OCI-LY7 (cell line): ENCODE measurements around the gene SIGLECL1. TPM values are rescaled to one million over a fixed set of nuclear protein-coding genes. Genes with fewer than 3 reads are reported as not detected.
A peak's percentile ranks its signal among the peaks of the same experiment; 100 is the strongest.

Experiments
- BruUV-seq: library from RNA; stranded (reverse); fragments of 400-500 nt; replicated peaks from 2 replicates; lab custom pipeline; 2021; lab: Mats Ljungman, UMichigan
- CTCF ChIA-PET: fragments of 300-600 bp; sonication (Branson Sonifier 250); formaldehyde crosslinking; loops from one replicate; lab custom pipeline; 2022; ENCODE audit warnings: antibody characterized with exemption; ENCODE audit not compliant: unreplicated experiment; lab: Charles Lee
- POLR2A ChIA-PET: fragments of 300-600 bp; sonication (Branson Sonifier 250); formaldehyde crosslinking; loops from one replicate; lab custom pipeline; 2022; ENCODE audit warnings: antibody characterized with exemption; lab: Charles Lee
- DNase-seq: peaks from one replicate; pipeline ENCODE4 v3.0.0-alpha.2; 2015; ENCODE audit warnings: low spot score
- H2AFZ ChIP-seq: fragments of 200-600 bp; sonication (generic), shearing (Covaris generic); 2 replicates; pipeline ENCODE4 v1.6.1; 2014; ENCODE audit warnings: mild to moderate bottlenecking, antibody characterized with exemption, low read length, moderate library complexity
- H3K27ac ChIP-seq: fragments of 200-600 bp; sonication (generic); 2 replicates; pipeline ENCODE4 v1.5.1; 2014; ENCODE audit warnings: mixed run types, low read depth, mild to moderate bottlenecking, moderate library complexity, low read length, inconsistent platforms; ENCODE audit not compliant: poor library complexity, severe bottlenecking
- H3K36me3 ChIP-seq: fragments of 200-600 bp; sonication (generic); 2 replicates; pipeline ENCODE4 v1.6.1; 2014; ENCODE audit warnings: mild to moderate bottlenecking, antibody characterized with exemption, low read length, moderate library complexity, mixed read lengths; ENCODE audit not compliant: insufficient read depth
- H3K4me1 ChIP-seq: fragments of 200-600 bp; sonication (generic); 2 replicates; pipeline ENCODE4 v1.5.1; 2014; ENCODE audit warnings: mild to moderate bottlenecking, low read length; ENCODE audit not compliant: insufficient read depth, poor library complexity, severe bottlenecking
- H3K4me2 ChIP-seq: fragments of 200-600 bp; sonication (generic); 2 replicates; pipeline ENCODE4 v1.6.1; 2014; ENCODE audit warnings: mild to moderate bottlenecking, low read length
- H3K4me3 ChIP-seq: fragments of 200-600 bp; sonication (generic); 2 replicates; pipeline ENCODE4 v1.5.1; 2014; ENCODE audit warnings: mild to moderate bottlenecking, low read depth, low read length; ENCODE audit not compliant: poor library complexity, severe bottlenecking
- H3K79me2 ChIP-seq: fragments of 200-600 bp; sonication (generic); 2 replicates; pipeline ENCODE4 v1.6.1; 2016; ENCODE audit warnings: low read depth, mild to moderate bottlenecking, low read length, moderate library complexity, mixed read lengths; ENCODE audit not compliant: insufficient read depth
- H3K9me2 ChIP-seq: fragments of 200-600 bp; sonication (generic); 2 replicates; pipeline ENCODE4 v1.6.1; 2016; ENCODE audit warnings: mild to moderate bottlenecking, low read length, mixed read lengths; ENCODE audit not compliant: insufficient read depth
- H3K9me3 ChIP-seq: fragments of 200-600 bp; sonication (generic); 2 replicates; pipeline ENCODE4 v1.6.1; 2014; ENCODE audit warnings: mild to moderate bottlenecking, mixed run types, low read length, mixed read lengths
- H4K20me1 ChIP-seq: fragments of 200-600 bp; sonication (generic); 2 replicates; pipeline ENCODE4 v1.6.1; 2014; ENCODE audit warnings: mild to moderate bottlenecking, antibody characterized with exemption, low read length, moderate library complexity, mixed read lengths; ENCODE audit not compliant: insufficient read depth
- EZH2phosphoT487 ChIP-seq: fragments of 200-600 bp; sonication (generic); IDR thresholded peaks from 2 replicates; pipeline ENCODE4 v1.6.1; 2018; ENCODE audit warnings: low read depth, borderline replicate concordance, mild to moderate bottlenecking, mixed run types, antibody characterized with exemption, low read length, moderate library complexity, mixed read lengths
- intact Hi-C: fragments of 100-400 bp; cut with micrococcal nuclease; formaldehyde crosslinking; loops from one replicate; pipeline ENCODE4 v1.10.0; 2022; ENCODE audit not compliant: unreplicated experiment
- total RNA-seq, 2 experiments: library from RNA; depleted of rRNA in 1 of 2; stranded (reverse); fragments of >200 nt in 1 of 2; shearing (Covaris generic) in 1 of 2; gene quantifications; 2 replicates each; pipeline ENCODE4 v1.2.3, GENCODE V29; 2014 to 2022
- TF ChIP-seq, protein P1 (sequence below): fragments of 200-600 bp; sonication (generic); conservative IDR thresholded peaks from 2 replicates; pipeline ENCODE4 v1.5.1; 2014; ENCODE audit warnings: mild to moderate bottlenecking, antibody characterized with exemption, low read length, moderate library complexity, mixed read lengths

Gene SIGLECL1
- total RNA-seq, 2 experiments from 2014 or later, result not detected

DNA sequence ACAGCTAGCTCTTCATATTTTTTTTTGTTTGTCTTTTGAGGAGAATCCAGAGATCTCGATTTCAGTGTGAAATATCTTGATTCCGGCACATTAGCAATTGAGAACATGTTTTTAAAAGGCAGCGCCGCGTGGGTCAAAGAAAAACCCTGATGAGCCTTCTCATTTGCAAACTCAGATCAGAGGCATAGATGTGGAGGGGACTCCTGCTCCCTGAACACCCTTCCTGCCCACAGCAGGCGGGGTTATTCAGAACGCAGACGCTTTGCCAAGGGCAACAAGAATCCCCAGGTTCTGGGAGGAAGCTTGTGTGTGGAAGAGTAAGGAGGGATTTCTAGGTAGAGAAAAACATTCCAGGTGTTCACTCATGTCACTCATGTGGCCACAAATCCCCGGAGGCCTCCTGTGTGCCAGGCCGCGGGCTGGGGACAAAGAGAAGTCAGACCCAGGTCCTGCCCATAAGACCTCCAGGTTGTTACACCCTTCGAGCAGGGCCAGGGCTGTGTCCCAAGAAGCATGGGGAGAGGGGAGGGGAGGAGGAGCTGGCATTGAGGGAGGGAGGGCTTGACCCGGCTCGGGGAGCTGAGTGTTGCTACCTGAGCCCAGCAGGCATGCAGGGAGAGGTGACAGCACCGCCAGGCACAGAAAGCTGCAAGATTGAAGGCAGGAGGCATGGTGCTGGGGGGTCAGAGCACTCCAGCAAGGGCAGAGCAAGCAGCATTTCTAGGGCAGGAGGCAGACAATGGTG lies 44.7 kb downstream of the SIGLECL1 start:
- Histone ChIP-seq H3K27ac (no peak overlapping the region), H3K9me3 (no peaks in the 10 kb centered on the region), H3K4me3 (no peak overlapping the region), H3K4me2 (no peak overlapping the region), H3K36me3 (no peaks in the 10 kb centered on the region), H3K4me1 (no peaks in the 10 kb centered on the region), H2AFZ (no peak overlapping the region), H3K9me2 (no peaks in the 10 kb centered on the region), H3K79me2 (no peaks in the 10 kb centered on the region), H4K20me1 (no peaks in the 10 kb centered on the region)
- intact Hi-C loops, result no loop called here
- ChIA-PET CTCF (no interaction called here), POLR2A (no interaction called here)
- TF ChIP-seq EZH2phosphoT487, result no peak
- TF ChIP-seq, protein P1, sequence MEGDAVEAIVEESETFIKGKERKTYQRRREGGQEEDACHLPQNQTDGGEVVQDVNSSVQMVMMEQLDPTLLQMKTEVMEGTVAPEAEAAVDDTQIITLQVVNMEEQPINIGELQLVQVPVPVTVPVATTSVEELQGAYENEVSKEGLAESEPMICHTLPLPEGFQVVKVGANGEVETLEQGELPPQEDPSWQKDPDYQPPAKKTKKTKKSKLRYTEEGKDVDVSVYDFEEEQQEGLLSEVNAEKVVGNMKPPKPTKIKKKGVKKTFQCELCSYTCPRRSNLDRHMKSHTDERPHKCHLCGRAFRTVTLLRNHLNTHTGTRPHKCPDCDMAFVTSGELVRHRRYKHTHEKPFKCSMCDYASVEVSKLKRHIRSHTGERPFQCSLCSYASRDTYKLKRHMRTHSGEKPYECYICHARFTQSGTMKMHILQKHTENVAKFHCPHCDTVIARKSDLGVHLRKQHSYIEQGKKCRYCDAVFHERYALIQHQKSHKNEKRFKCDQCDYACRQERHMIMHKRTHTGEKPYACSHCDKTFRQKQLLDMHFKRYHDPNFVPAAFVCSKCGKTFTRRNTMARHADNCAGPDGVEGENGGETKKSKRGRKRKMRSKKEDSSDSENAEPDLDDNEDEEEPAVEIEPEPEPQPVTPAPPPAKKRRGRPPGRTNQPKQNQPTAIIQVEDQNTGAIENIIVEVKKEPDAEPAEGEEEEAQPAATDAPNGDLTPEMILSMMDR, result no peak
- BruUV-seq, result no TSS peak
- no peak for DNase-seq

GRCh38 chr19:51296336-51297093 lies 45.6 kb downstream of the SIGLECL1 start:
- Histone ChIP-seq H3K9me2 (no peaks in the 10 kb centered on the region), H3K36me3 (no peaks in the 10 kb centered on the region), H3K79me2 (no peaks in the 10 kb centered on the region), H3K4me1 (no peaks in the 10 kb centered on the region), H3K4me3 (no peak overlapping the region), H3K4me2 (no peak overlapping the region), H3K9me3 (no peaks in the 10 kb centered on the region), H2AFZ (no peak overlapping the region), H3K27ac (no peak overlapping the region), H4K20me1 (no peaks in the 10 kb centered on the region)
- ChIA-PET CTCF (no interaction called here), POLR2A (no interaction called here)
- TF ChIP-seq EZH2phosphoT487, result no peak
- TF ChIP-seq, protein P1, result peak; percentile 25; the same call in 1 of the 2 replicates
- DNase-seq, result no peak
- BruUV-seq, result no TSS peak
- intact Hi-C loops, result no loop called here

DNA sequence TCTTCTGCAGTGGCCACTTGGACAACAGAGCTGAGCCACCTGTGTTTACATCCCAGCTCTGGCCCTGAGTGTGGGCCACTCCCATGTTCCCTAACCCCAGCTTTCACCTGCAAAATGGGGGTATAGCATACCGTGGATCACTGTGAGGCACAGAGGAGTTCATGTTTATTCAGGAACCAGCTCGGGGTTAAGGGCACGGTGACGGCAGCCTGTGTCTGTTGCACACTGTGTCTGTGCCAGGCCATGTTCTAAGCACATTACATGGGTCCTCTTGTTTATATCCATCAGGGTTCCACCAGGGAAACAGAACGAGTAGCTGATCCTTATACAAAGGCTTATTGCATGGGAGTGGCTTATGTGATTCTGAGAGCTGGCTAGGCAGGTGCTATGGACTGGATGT lies 46.5 kb downstream of the SIGLECL1 start:
- Histone ChIP-seq H3K36me3 (no peaks in the 10 kb centered on the region), H3K79me2 (no peaks in the 10 kb centered on the region), H2AFZ (no peak overlapping the region), H3K9me3 (no peaks in the 10 kb centered on the region), H3K4me1 (no peaks in the 10 kb centered on the region), H3K4me3 (no peak overlapping the region), H3K4me2 (no peak overlapping the region), H3K27ac (no peak overlapping the region), H4K20me1 (no peaks in the 10 kb centered on the region), H3K9me2 (no peaks in the 10 kb centered on the region)
- no peak for TF ChIP-seq EZH2phosphoT487
- TF ChIP-seq, protein P1, result no peak
- BruUV-seq, result no TSS peak
- ChIA-PET POLR2A (no interaction called here), CTCF (no interaction called here)
- intact Hi-C loops, result no loop called here
- no peak for DNase-seq
